Measurements from ENCODE around the gene PTPN7. TPM values are rescaled to one million over a fixed set of nuclear protein-coding genes. Genes with fewer than 3 reads are reported as not detected.
"Not testable (repeated sequence)": the region's sequence is repeated elsewhere in the genome, so short reads cannot be mapped to it uniquely, and the experiment has no call there.

Gene PTPN7
- total RNA-seq, 4 donors from 2014 or later = 0.78 to 2.0 (median 1.7) TPM

DNA sequence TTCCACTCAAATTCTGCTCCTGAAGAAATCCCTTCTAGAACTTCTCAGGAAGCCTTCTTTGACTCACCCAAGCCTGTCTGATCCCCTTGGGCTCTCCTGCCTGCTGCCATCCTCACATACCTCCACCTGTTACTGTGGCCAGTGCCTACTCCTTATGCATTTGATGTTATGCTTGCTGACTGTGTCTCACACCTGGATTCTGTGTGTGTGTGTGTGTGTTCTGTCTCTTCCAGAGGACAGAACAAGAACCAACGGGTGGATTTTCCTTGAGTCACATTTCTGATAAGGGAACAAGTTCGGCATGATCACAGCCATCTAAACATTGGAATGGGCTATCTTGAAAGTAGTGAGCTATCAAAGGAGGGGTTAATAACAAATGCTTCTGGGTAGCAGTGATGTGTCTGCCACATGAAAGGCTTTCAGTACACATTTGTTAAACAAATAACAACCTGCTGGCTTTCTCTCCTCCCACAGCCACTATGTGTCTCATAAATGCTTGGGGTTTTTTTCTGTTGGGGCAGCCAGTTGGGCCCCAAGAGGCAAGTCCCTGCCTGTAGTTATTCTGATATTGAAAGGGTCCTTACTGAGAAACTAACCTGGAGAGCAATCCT lies 46.6 kb downstream of the PTPN7 start:
- Histone ChIP-seq H3K27me3 (no peaks in the 10 kb centered on the region), H3K4me3 (no peak overlapping the region), H3K36me3 (no peaks in the 10 kb centered on the region), H3K4me1 (peaks cover 0 to 21% (median 10%) of the 10 kb centered on the region in 3 donors), H3K27ac (peak overlapping the region in 3 of 4 donors; percentile 48 to 52 (median 50)), H3K9me3 (no peaks in the 10 kb centered on the region)
- no peak for TF ChIP-seq EP300 (IDR thresholded peaks at IDR 0.05)
- TF ChIP-seq, protein P1, sequence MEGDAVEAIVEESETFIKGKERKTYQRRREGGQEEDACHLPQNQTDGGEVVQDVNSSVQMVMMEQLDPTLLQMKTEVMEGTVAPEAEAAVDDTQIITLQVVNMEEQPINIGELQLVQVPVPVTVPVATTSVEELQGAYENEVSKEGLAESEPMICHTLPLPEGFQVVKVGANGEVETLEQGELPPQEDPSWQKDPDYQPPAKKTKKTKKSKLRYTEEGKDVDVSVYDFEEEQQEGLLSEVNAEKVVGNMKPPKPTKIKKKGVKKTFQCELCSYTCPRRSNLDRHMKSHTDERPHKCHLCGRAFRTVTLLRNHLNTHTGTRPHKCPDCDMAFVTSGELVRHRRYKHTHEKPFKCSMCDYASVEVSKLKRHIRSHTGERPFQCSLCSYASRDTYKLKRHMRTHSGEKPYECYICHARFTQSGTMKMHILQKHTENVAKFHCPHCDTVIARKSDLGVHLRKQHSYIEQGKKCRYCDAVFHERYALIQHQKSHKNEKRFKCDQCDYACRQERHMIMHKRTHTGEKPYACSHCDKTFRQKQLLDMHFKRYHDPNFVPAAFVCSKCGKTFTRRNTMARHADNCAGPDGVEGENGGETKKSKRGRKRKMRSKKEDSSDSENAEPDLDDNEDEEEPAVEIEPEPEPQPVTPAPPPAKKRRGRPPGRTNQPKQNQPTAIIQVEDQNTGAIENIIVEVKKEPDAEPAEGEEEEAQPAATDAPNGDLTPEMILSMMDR (IDR thresholded peaks at IDR 0.05) = no peak
- no peak for TF ChIP-seq POLR2A (IDR thresholded peaks at IDR 0.05)
- TF ChIP-seq POLR2AphosphoS5 (IDR thresholded peaks at IDR 0.05) = no peak
- ATAC-seq = no peak
- WGBS, 2 donors (ENCODE audit: low coverage in 1 of 2) = 83% methylated on average over 2 of the region's 2 CpGs; no CpG with 5 or more reads in 1 of the 2 donors

GRCh38 chr1:202112859-202113689 lies 47.3 kb downstream of the PTPN7 start:
- WGBS, 2 donors (ENCODE audit: low coverage in 1 of 2) = 0 to 8% methylated on average over 1 to 2 of the region's 5 CpGs
- Histone ChIP-seq H3K4me1 (peaks cover 0 to 21% (median 10%) of the 10 kb centered on the region in 3 donors), H3K36me3 (no peaks in the 10 kb centered on the region), H3K27me3 (no peaks in the 10 kb centered on the region), H3K27ac (peak overlapping the region in 3 of 4 donors; percentile 48 to 52 (median 50)), H3K4me3 (no peak overlapping the region), H3K9me3 (no peaks in the 10 kb centered on the region)
- TF ChIP-seq, protein P1 (IDR thresholded peaks at IDR 0.05) = no peak
- TF ChIP-seq POLR2A (IDR thresholded peaks at IDR 0.05) (no peak), POLR2AphosphoS5 (IDR thresholded peaks at IDR 0.05) (no peak), EP300 (IDR thresholded peaks at IDR 0.05) (no peak)
- peak; percentile 65 for ATAC-seq

DNA sequence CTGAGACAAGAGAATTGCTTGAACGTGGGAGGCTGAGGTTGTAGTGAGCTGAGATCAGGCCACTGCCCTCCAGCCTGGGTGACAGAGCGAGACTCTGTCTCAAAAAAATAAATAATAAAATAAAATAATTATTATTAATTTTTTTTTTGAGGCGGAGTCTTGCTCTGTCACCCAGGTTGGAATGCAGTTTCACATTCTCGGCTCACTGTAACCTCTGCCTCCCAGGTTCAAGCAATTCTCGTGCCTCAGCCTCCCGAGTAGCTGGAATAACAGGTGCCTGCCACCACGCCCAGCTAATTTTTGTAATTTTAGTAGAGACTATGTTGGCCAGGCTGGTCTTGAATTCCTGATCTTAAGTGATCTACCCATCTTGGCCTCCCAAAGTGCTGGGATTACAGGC lies 48.8 kb downstream of the PTPN7 start:
- ATAC-seq, H3K9me3 ChIP-seq, H3K27ac ChIP-seq, H3K27me3 ChIP-seq, H3K36me3 ChIP-seq, H3K4me3 ChIP-seq: not testable (repeated sequence)
- H3K4me1 ChIP-seq = peaks cover 0 to 31% (median 10%) of the 10 kb centered on the region in 3 donors
- 93 to 96% methylated on average over 7 of the region's 7 CpGs for whole genome bisulfite sequencing, 2 donors (ENCODE audit: low coverage in 1 of 2)

GRCh38 chr1:202110977-202111376 lies 49.4 kb downstream of the PTPN7 start:
- TF ChIP-seq POLR2AphosphoS5 (IDR thresholded peaks at IDR 0.05) = no peak
- TF ChIP-seq, protein P1 (IDR thresholded peaks at IDR 0.05) = no peak
- no peak for ATAC-seq
- H3K27me3 ChIP-seq = no peaks in the 10 kb centered on the region
- no peaks in the 10 kb centered on the region for H3K9me3 ChIP-seq
- no peak overlapping the region for H3K27ac ChIP-seq
- peaks cover 0 to 31% (median 10%) of the 10 kb centered on the region in 3 donors for H3K4me1 ChIP-seq
- H3K4me3 ChIP-seq = no peak overlapping the region
- 83 to 90% methylated on average over 2 of the region's 3 CpGs for WGBS, 2 donors (ENCODE audit: low coverage in 1 of 2)
- no peaks in the 10 kb centered on the region for H3K36me3 ChIP-seq

DNA sequence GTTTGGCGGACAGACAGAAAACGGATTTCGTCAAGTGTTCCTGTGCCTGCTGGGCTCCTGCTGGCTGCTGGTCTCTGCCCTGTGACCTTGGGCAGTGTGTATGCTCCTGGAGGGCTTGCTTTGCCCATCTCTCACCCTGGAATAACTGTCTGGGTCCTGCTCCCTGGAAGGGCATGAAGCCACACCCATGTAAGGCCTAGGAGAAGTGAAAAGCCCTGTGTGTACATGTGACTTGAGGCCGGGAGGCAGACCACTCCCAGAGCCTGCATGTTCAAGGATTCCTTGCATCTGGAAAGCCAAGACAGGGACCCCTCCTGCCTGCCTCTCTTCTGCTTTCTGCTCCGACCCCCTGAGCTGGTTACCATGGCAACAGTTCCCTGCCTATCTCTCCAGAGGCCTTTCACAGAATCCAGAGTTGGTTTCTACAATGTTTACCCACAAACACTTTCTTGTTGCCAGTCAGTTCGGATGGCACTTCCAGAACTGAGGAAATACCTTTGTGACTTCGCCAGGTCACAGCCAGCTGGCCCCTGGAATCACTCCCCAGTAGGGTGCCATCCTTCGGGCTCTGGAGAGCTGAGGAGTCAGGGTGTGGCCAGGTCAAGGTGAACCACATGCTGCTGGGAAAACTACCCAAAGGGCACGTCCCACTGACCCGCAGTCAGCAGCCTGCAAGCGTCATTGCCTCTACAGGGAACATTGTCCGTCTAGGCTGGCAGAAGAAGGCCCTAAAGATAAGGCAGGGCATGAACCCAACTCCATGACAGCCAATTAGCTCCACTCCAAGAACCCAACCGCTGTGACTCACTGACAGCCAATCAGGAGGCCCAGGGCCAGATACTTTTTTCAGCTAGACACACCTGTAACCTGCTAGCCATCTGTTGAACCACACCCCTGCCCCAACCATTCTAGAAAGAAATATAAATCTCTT lies 52.3 kb downstream of the PTPN7 start:
- WGBS, 2 donors (ENCODE audit: low coverage in 1 of 2) = 75 to 90% methylated on average over 6 to 7 of the region's 13 CpGs
- no peak for ATAC-seq
- no peaks in the 10 kb centered on the region for H3K9me3 ChIP-seq
- no peak for TF ChIP-seq POLR2A (IDR thresholded peaks at IDR 0.05)
- no peak for TF ChIP-seq POLR2AphosphoS5 (IDR thresholded peaks at IDR 0.05)
- TF ChIP-seq, protein P1 (IDR thresholded peaks at IDR 0.05) = no peak
- TF ChIP-seq EP300 (IDR thresholded peaks at IDR 0.05) = no peak
- H3K27ac ChIP-seq = no peak overlapping the region
- H3K27me3 ChIP-seq = no peaks in the 10 kb centered on the region
- no peaks in the 10 kb centered on the region for H3K36me3 ChIP-seq
- peaks cover 0 to 17% (median 5%) of the 10 kb centered on the region in 3 donors for H3K4me1 ChIP-seq
- H3K4me3 ChIP-seq = no peak overlapping the region

Measured in gastroesophageal sphincter (tissue), 4 donors.